ENCODE results near the gene CREB5. TPM values are rescaled to one million over a fixed set of nuclear protein-coding genes. Genes with fewer than 3 reads are reported as not detected.

Gene CREB5
- total and polyA plus RNA-seq, 2 donors (not counting 3 experiments of a cell fraction or from before 2014, with no cell fraction given), result 19.6 to 28.4 TPM

DNA sequence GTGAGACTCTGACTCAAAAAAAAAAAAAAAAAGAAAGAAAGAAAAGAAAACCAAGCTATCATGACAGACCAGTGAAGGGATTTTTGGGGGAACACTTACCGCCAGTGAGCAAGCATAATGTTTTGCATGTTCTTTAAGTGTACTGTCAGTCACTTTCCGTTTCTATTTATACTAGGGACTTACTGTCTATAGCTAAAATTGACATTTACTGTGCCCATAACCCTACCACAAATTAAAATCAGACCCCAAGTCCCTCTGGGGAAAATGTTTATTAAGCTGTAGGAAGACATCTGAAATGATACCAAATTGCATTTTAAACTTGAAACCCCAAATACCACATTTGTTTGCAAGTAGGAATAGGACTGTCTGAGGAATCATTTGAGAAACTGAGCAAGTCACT lies 293.0 kb downstream of the CREB5 start:
- Histone ChIP-seq H3K4me2 (ENCODE audit: insufficient read depth, low read length) (no peak overlapping the region), H3K36me3 (ENCODE audit: control insufficient read depth in 2 of 2, extremely low read depth in 1 of 2, insufficient read depth in 2 of 2, low read length in 2 of 2) (no peaks in the 10 kb centered on the region), H3K27ac (ENCODE audit: insufficient read depth, low read depth, low read length) (no peak overlapping the region), H2AFZ (ENCODE audit: low read depth, low read length) (no peak overlapping the region), H3K9me1 (replicated peaks; ENCODE audit: control insufficient read depth, extremely low read depth, insufficient read depth, low read length) (no peaks in the 10 kb centered on the region), H3K9me3 (replicated peaks; ENCODE audit: control insufficient read depth, insufficient read depth, low read length) (no peaks in the 10 kb centered on the region), H3K79me2 (ENCODE audit: control insufficient read depth, insufficient read depth, low read length) (no peaks in the 10 kb centered on the region), H4K20me1 (replicated peaks; ENCODE audit: control insufficient read depth, extremely low read depth, insufficient read depth, low read length) (no peaks in the 10 kb centered on the region), H3K4me1 (ENCODE audit: control insufficient read depth, extremely low read depth, insufficient read depth, low read length) (no peaks in the 10 kb centered on the region), H3K4me3 (replicated peaks in 1 of 3; ENCODE audit: insufficient read depth in 1 of 3, low read depth in 1 of 3, low read length in 3 of 3) (no peak overlapping the region), H3K27me3 (ENCODE audit: control insufficient read depth in 2 of 2, insufficient read depth in 2 of 2, low read length in 2 of 2) (no peaks in the 10 kb centered on the region), H3K9ac (replicated peaks; ENCODE audit: extremely low read depth, insufficient read depth, low read length) (no peak overlapping the region)
- CTCF ChIA-PET, result interaction anchor here (1.1 kb wide), 1 partner anchor 28 kb away, joined by 3 read pairs; no protein-coding TSS in a partner anchor
- dilution Hi-C loops (cut with MboI; ENCODE audit: extremely low pct_ligation_motif_present, low sequenced_read_pairs) (no loop called here), intact Hi-C loops (cut with micrococcal nuclease) (no loop called here)
- DNase-seq (ENCODE audit: low read depth, low spot score) (no peak), FAIRE-seq (no peak)
- TF ChIP-seq, protein P1, sequence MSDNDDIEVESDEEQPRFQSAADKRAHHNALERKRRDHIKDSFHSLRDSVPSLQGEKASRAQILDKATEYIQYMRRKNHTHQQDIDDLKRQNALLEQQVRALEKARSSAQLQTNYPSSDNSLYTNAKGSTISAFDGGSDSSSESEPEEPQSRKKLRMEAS (IDR thresholded peaks at IDR 0.05; ENCODE audit: insufficient read depth, insufficient read length), result no peak
- no peak for TF ChIP-seq JUN (IDR thresholded peaks at IDR 0.05; ENCODE audit: borderline replicate concordance, insufficient read depth, insufficient read length, low read depth)
- TF ChIP-seq GATA2 (IDR thresholded peaks at IDR 0.05; ENCODE audit: insufficient read depth, insufficient read length, low read depth, low read length), result no peak
- TF ChIP-seq, protein P2, sequence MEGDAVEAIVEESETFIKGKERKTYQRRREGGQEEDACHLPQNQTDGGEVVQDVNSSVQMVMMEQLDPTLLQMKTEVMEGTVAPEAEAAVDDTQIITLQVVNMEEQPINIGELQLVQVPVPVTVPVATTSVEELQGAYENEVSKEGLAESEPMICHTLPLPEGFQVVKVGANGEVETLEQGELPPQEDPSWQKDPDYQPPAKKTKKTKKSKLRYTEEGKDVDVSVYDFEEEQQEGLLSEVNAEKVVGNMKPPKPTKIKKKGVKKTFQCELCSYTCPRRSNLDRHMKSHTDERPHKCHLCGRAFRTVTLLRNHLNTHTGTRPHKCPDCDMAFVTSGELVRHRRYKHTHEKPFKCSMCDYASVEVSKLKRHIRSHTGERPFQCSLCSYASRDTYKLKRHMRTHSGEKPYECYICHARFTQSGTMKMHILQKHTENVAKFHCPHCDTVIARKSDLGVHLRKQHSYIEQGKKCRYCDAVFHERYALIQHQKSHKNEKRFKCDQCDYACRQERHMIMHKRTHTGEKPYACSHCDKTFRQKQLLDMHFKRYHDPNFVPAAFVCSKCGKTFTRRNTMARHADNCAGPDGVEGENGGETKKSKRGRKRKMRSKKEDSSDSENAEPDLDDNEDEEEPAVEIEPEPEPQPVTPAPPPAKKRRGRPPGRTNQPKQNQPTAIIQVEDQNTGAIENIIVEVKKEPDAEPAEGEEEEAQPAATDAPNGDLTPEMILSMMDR (IDR thresholded peaks at IDR 0.05; ENCODE audit: extremely low read depth in 1 of 2, insufficient read depth in 1 of 2, low read depth in 1 of 2, low read length in 2 of 2), result no peak
- TF ChIP-seq FOS (IDR thresholded peaks at IDR 0.05; ENCODE audit: borderline replicate concordance, insufficient read depth, low read length), result no peak
- no peak for TF ChIP-seq POLR2A (IDR thresholded peaks at IDR 0.05; ENCODE audit: low read depth, low read length)
- no peak for TF ChIP-seq POLR2AphosphoS5 (IDR thresholded peaks at IDR 0.05; ENCODE audit: insufficient read depth, low read depth, low read length)
- no peak for TF ChIP-seq MYC (IDR thresholded peaks at IDR 0.05; ENCODE audit: low read depth, low read length)
- no peak for TF ChIP-seq EZH2 (IDR thresholded peaks at IDR 0.05; ENCODE audit: borderline replicate concordance, low read depth, low read length, severe bottlenecking)
- BruUV-seq (replicated peaks), result no TSS peak
- POLR2A ChIA-PET, result no interaction called here

Data from endothelial cell of umbilical vein (primary cell).